Astrocyte (in vitro differentiated cells and primary cell): ENCODE results near the gene ZCCHC2. TPM values are rescaled to one million over a fixed set of nuclear protein-coding genes. Genes with fewer than 3 reads are reported as not detected.

Experiments used
- DNase-seq: peaks from one replicate; pipeline ENCODE4 v3.0.0-alpha.2; 2010; ENCODE audit warnings: low read depth
- FAIRE-seq: peaks from 2 replicates; lab custom pipeline; 2011; peaks lifted over from hg19 to GRCh38; lab: Jason Lieb, UNC
- H2AFZ ChIP-seq: 2 replicates; pipeline ENCODE4 v1.6.0; 2012; ENCODE audit warnings: low read depth, low read length, inconsistent platforms
- H3K27ac ChIP-seq: 2 replicates; pipeline ENCODE4 v1.5.1; 2011; ENCODE audit warnings: low read depth, low read length, inconsistent platforms
- H3K27me3 ChIP-seq: 2 replicates; pipeline ENCODE4 v1.6.0; 2011; ENCODE audit warnings: low read length, inconsistent platforms; ENCODE audit not compliant: insufficient read depth
- H3K36me3 ChIP-seq: 2 replicates; pipeline ENCODE4 v1.5.1; 2011; ENCODE audit warnings: low read length, inconsistent platforms; ENCODE audit not compliant: insufficient read depth
- H3K4me1 ChIP-seq: 2 replicates; pipeline ENCODE4 v1.5.1; 2011; ENCODE audit warnings: low read length, inconsistent platforms; ENCODE audit not compliant: insufficient read depth
- H3K4me2 ChIP-seq: 2 replicates; pipeline ENCODE4 v1.6.0; 2012; ENCODE audit warnings: low read length, inconsistent platforms
- H3K4me3 ChIP-seq: 2 replicates; pipeline ENCODE4 v1.5.1; 2011; ENCODE audit warnings: low read depth, mild to moderate bottlenecking, low read length, inconsistent platforms; ENCODE audit not compliant: insufficient read depth
- H3K79me2 ChIP-seq: 2 replicates; pipeline ENCODE4 v1.6.0; 2012; ENCODE audit warnings: mild to moderate bottlenecking, low read length, inconsistent platforms; ENCODE audit not compliant: insufficient read depth
- H3K9ac ChIP-seq: 2 replicates; pipeline ENCODE4 v1.6.0; 2012; ENCODE audit warnings: mild to moderate bottlenecking, low read length, inconsistent platforms
- H3K9me3 ChIP-seq: 2 replicates; pipeline ENCODE4 v1.5.1; 2012; ENCODE audit warnings: low read depth, mild to moderate bottlenecking, low read length, inconsistent platforms; ENCODE audit not compliant: insufficient read depth
- H4K20me1 ChIP-seq: 2 replicates; pipeline ENCODE4 v1.6.0; 2012; ENCODE audit warnings: low read length, inconsistent platforms; ENCODE audit not compliant: insufficient read depth
- H3K27ac Mint-ChIP-seq: one replicate; pipeline ENCODE4 v1.8.0; 2021; ENCODE audit warnings: mild to moderate bottlenecking, mixed read lengths; ENCODE audit not compliant: unreplicated experiment
- H3K27me3 Mint-ChIP-seq: one replicate; pipeline ENCODE4 v1.8.0; 2021; ENCODE audit warnings: low read depth, mixed read lengths; ENCODE audit not compliant: unreplicated experiment
- H3K36me3 Mint-ChIP-seq: one replicate; pipeline ENCODE4 v1.8.0; 2021; ENCODE audit warnings: low read depth, mixed read lengths; ENCODE audit not compliant: unreplicated experiment
- H3K4me1 Mint-ChIP-seq: one replicate; pipeline ENCODE4 v1.8.0; 2021; ENCODE audit warnings: low read depth, mixed read lengths; ENCODE audit not compliant: unreplicated experiment
- H3K4me3 Mint-ChIP-seq: one replicate; pipeline ENCODE4 v1.8.0; 2021; ENCODE audit warnings: mild to moderate bottlenecking, moderate library complexity, mixed read lengths; ENCODE audit not compliant: unreplicated experiment
- H3K9me3 Mint-ChIP-seq: one replicate; pipeline ENCODE4 v1.8.0; 2021; ENCODE audit warnings: mild to moderate bottlenecking, mixed read lengths; ENCODE audit not compliant: unreplicated experiment
- EZH2 ChIP-seq: IDR thresholded peaks from 2 replicates; pipeline ENCODE4 v1.6.1; 2012; ENCODE audit warnings: mild to moderate bottlenecking, low read length, inconsistent platforms; ENCODE audit not compliant: insufficient read depth
- total RNA-seq: library from RNA; stranded (reverse); gene quantifications from 2 replicates; pipeline ENCODE4 v1.2.1, GENCODE V29; 2021
- TF ChIP-seq, protein P1 (sequence below): IDR thresholded peaks from 2 replicates; pipeline ENCODE4 v1.5.1; 2011; ENCODE audit warnings: low read depth, mild to moderate bottlenecking, inconsistent platforms, low read length, moderate library complexity; ENCODE audit not compliant: insufficient read depth

ZCCHC2 gene
- total RNA-seq, 1 donor from 2014 or later = 14.8 TPM

DNA sequence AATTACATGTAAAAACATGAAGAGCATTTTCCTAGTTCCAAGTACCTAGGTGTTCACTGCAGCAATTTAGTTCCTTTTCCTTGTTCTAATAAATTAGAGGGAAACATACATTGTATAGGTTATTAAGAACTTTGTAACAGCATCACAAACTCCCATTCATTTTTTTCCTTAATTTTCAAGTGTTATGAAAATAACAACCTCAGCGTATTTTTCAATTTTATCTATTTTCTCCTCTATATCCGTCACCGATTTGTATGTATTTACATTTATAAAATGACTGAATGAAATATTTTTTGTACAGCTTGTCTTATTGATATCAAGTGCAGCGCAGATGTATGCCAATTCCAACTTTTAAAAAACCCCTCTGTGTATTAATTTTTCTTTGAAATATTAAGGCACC is 44.0 kb downstream of the ZCCHC2 start:
- Mint-ChIP-seq H3K4me1 (no peaks in the 10 kb centered on the region), H3K27me3 (no peaks in the 10 kb centered on the region), H3K36me3 (peaks cover 19% of the 10 kb centered on the region), H3K9me3 (no peaks in the 10 kb centered on the region), H3K4me3 (no peak overlapping the region), H3K27ac (no peak overlapping the region)
- Histone ChIP-seq H2AFZ (no peak overlapping the region), H3K4me3 (no peak overlapping the region), H3K9ac (no peak overlapping the region), H3K27ac (no peak overlapping the region), H3K79me2 (no peaks in the 10 kb centered on the region), H3K27me3 (no peaks in the 10 kb centered on the region), H3K4me1 (no peaks in the 10 kb centered on the region), H3K36me3 (peaks cover 7% of the 10 kb centered on the region), H3K4me2 (no peak overlapping the region), H3K9me3 (no peaks in the 10 kb centered on the region), H4K20me1 (no peaks in the 10 kb centered on the region)
- FAIRE-seq (no peak), DNase-seq (no peak)
- TF ChIP-seq, protein P1, sequence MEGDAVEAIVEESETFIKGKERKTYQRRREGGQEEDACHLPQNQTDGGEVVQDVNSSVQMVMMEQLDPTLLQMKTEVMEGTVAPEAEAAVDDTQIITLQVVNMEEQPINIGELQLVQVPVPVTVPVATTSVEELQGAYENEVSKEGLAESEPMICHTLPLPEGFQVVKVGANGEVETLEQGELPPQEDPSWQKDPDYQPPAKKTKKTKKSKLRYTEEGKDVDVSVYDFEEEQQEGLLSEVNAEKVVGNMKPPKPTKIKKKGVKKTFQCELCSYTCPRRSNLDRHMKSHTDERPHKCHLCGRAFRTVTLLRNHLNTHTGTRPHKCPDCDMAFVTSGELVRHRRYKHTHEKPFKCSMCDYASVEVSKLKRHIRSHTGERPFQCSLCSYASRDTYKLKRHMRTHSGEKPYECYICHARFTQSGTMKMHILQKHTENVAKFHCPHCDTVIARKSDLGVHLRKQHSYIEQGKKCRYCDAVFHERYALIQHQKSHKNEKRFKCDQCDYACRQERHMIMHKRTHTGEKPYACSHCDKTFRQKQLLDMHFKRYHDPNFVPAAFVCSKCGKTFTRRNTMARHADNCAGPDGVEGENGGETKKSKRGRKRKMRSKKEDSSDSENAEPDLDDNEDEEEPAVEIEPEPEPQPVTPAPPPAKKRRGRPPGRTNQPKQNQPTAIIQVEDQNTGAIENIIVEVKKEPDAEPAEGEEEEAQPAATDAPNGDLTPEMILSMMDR = no peak
- TF ChIP-seq EZH2 = no peak

DNA sequence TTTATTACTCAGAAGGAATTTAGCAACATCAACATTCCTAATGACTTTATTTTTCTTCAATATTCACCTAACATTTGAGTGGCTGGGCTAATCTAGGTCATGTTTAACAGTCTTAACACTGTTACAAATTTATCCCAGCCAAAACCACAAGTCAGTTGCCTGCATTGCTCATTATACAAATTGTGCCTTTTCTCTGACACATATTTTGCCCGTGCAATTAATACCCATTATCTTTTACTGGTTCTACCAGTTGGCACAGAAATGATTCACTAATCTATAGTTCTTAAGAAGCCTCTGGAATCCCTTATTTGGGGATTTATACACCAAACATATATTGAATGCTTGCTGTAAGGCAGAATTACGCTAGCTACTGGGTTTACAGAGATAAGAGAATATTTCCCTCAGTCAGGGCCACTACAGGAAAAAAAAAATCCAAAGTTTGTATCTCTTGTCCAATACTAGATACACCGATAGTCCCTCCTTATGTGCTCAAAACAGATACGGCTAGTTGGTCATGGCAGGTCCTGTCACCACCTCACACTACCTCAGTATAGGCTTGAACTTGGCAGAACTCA is 46.3 kb downstream of the ZCCHC2 start:
- Histone ChIP-seq H2AFZ (no peak overlapping the region), H3K9me3 (no peaks in the 10 kb centered on the region), H3K79me2 (no peaks in the 10 kb centered on the region), H3K36me3 (peaks cover 10% of the 10 kb centered on the region), H3K27ac (no peak overlapping the region), H3K4me3 (no peak overlapping the region), H4K20me1 (no peaks in the 10 kb centered on the region), H3K27me3 (no peaks in the 10 kb centered on the region), H3K9ac (no peak overlapping the region), H3K4me2 (no peak overlapping the region), H3K4me1 (no peaks in the 10 kb centered on the region)
- no peak overlapping the region for H3K27ac Mint-ChIP-seq
- peaks cover 4% of the 10 kb centered on the region for H3K4me1 Mint-ChIP-seq
- TF ChIP-seq, protein P1 = no peak
- no peak for TF ChIP-seq EZH2
- peak; percentile 5 for DNase-seq
- FAIRE-seq = no peak
- H3K4me3 Mint-ChIP-seq = no peak overlapping the region
- H3K27me3 Mint-ChIP-seq = no peaks in the 10 kb centered on the region
- H3K36me3 Mint-ChIP-seq = peaks cover 30% of the 10 kb centered on the region
- H3K9me3 Mint-ChIP-seq = no peaks in the 10 kb centered on the region

DNA sequence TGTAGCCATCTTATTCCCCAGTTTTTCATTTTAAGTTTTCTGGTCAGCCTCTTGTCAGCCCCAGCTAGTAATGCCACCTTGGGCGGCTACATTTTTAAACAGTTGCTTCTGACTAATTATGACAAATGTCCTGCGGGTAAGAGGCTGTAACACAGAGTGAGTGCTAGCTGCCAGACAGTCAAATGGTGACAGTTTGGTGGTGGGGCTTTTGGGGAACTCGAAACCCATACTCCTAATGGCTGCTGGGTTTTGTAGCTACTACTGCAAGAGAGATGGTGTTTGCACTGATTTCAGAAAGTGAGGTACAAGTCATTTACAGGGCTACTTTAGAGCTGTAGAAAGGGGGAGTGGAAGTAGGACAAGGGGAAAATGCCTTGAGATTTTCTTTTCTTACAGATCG is 48.2 kb downstream of the ZCCHC2 start:
- no peaks in the 10 kb centered on the region for H3K27me3 Mint-ChIP-seq

More for the DNA sequence above, 48.2 kb downstream of the ZCCHC2 start:
- no peak for DNase-seq
- Histone ChIP-seq H3K36me3 (peaks cover 20% of the 10 kb centered on the region), H2AFZ (no peak overlapping the region), H3K4me2 (no peak overlapping the region), H3K4me3 (no peak overlapping the region), H3K9ac (no peak overlapping the region), H3K79me2 (no peaks in the 10 kb centered on the region), H3K9me3 (no peaks in the 10 kb centered on the region), H4K20me1 (no peaks in the 10 kb centered on the region), H3K27me3 (no peaks in the 10 kb centered on the region), H3K4me1 (no peaks in the 10 kb centered on the region), H3K27ac (no peak overlapping the region)
- Mint-ChIP-seq H3K4me3 (no peak overlapping the region), H3K36me3 (peaks cover 38% of the 10 kb centered on the region), H3K27ac (no peak overlapping the region), H3K9me3 (no peaks in the 10 kb centered on the region), H3K4me1 (peaks cover 4% of the 10 kb centered on the region)
- TF ChIP-seq, protein P1 = no peak
- no peak for TF ChIP-seq EZH2
- FAIRE-seq = no peak
